ENCODE data around the gene DLG2.
A peak's percentile ranks its signal among the peaks of the same experiment; 100 is the strongest.

The DLG2 gene

GRCh38 chr11:83725728-83726127 is 1901.4 kb downstream of the DLG2 start:
- no peak overlapping the region for H3K4me3 ChIP-seq (ENCODE audit: low read depth, low read length)
- TF ChIP-seq, protein P1, sequence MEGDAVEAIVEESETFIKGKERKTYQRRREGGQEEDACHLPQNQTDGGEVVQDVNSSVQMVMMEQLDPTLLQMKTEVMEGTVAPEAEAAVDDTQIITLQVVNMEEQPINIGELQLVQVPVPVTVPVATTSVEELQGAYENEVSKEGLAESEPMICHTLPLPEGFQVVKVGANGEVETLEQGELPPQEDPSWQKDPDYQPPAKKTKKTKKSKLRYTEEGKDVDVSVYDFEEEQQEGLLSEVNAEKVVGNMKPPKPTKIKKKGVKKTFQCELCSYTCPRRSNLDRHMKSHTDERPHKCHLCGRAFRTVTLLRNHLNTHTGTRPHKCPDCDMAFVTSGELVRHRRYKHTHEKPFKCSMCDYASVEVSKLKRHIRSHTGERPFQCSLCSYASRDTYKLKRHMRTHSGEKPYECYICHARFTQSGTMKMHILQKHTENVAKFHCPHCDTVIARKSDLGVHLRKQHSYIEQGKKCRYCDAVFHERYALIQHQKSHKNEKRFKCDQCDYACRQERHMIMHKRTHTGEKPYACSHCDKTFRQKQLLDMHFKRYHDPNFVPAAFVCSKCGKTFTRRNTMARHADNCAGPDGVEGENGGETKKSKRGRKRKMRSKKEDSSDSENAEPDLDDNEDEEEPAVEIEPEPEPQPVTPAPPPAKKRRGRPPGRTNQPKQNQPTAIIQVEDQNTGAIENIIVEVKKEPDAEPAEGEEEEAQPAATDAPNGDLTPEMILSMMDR (IDR thresholded peaks at IDR 0.05; ENCODE audit: low read depth, low read length): no peak

- no peak overlapping the region for H3K4me3 ChIP-seq (ENCODE audit: low read depth, low read length)
- TF ChIP-seq, protein P1 (IDR thresholded peaks at IDR 0.05; ENCODE audit: low read depth, low read length): no peak
Observed at GRCh38 chr11:83725269-83725560, 1901.9 kb downstream of the DLG2 start.

GRCh38 chr11:83723999-83724398 is 1903.1 kb downstream of the DLG2 start:
- H3K4me3 ChIP-seq (ENCODE audit: low read depth, low read length): peak overlapping the region; percentile 53
- TF ChIP-seq, protein P1 (IDR thresholded peaks at IDR 0.05; ENCODE audit: low read depth, low read length): peak; percentile 32; the same call in 1 of the 2 replicates

GRCh38 chr11:83722392-83723119 is 1904.6 kb downstream of the DLG2 start:
- H3K4me3 ChIP-seq (ENCODE audit: low read depth, low read length): no peak overlapping the region
- TF ChIP-seq, protein P1 (IDR thresholded peaks at IDR 0.05; ENCODE audit: low read depth, low read length): no peak

- H3K4me3 ChIP-seq (ENCODE audit: low read depth, low read length): no peak overlapping the region
- TF ChIP-seq, protein P1 (IDR thresholded peaks at IDR 0.05; ENCODE audit: low read depth, low read length): no peak
Observed at GRCh38 chr11:83721263-83721662, 1905.9 kb downstream of the DLG2 start.

DNA sequence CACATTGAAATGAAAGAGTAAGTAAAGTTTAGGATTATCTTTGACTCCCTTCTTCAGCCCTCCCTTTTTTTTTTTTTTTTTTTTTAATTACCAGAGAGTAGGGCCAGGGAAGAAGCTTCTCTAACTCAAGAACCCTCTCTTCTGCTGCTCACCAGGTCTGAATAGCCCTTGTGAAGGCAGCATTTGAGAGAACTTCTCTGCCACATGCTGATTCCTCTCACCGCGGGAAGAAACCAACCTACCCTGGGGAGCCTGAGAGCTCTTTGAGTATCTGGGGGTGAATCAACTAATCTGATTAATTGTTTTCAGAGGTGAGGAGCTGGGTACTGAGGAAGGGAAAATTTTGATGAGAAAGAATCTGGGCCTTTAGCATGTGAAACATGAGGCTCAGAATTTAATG is 1906.5 kb downstream of the DLG2 start:
- TF ChIP-seq, protein P1 (IDR thresholded peaks at IDR 0.05; ENCODE audit: low read depth, low read length): no peak
- H3K4me3 ChIP-seq (ENCODE audit: low read depth, low read length): no peak overlapping the region

DNA sequence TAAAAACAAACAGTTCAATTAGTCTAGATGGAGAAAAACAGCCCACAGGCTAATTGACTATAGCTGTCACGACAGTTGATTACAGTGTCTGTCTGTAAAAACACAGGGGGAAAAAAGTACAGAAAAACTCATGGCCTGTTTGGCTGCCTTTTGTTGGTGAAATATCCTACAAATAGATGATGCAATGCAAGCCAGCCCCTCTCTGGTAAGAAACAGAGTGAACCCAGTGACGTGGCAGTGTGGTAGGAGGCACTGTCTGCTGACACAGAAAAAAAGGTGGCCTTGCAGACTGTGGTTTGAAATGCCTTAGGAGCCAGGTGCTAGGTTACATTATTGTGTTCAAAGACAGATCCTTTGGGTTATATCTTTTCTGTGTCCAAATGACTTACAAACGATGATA is 1909.6 kb downstream of the DLG2 start:
- TF ChIP-seq, protein P1 (IDR thresholded peaks at IDR 0.05; ENCODE audit: low read depth, low read length): no peak
- no peak overlapping the region for H3K4me3 ChIP-seq (ENCODE audit: low read depth, low read length)

All from WI38 (cell line).